SIG-M5 treated with dmso at 0.1 percent for 504 hours (cell line): ENCODE data around the gene LPIN1.
"Not testable (repeated sequence)": the region's sequence is repeated elsewhere in the genome, so short reads cannot be mapped to it uniquely, and the experiment has no call there.

Source experiments
- DNase-seq: peaks from one replicate; lab custom pipeline; 2025; ENCODE audit not compliant: unreplicated experiment; lab: John Stamatoyannopoulos, UW

The LPIN1 gene

DNA sequence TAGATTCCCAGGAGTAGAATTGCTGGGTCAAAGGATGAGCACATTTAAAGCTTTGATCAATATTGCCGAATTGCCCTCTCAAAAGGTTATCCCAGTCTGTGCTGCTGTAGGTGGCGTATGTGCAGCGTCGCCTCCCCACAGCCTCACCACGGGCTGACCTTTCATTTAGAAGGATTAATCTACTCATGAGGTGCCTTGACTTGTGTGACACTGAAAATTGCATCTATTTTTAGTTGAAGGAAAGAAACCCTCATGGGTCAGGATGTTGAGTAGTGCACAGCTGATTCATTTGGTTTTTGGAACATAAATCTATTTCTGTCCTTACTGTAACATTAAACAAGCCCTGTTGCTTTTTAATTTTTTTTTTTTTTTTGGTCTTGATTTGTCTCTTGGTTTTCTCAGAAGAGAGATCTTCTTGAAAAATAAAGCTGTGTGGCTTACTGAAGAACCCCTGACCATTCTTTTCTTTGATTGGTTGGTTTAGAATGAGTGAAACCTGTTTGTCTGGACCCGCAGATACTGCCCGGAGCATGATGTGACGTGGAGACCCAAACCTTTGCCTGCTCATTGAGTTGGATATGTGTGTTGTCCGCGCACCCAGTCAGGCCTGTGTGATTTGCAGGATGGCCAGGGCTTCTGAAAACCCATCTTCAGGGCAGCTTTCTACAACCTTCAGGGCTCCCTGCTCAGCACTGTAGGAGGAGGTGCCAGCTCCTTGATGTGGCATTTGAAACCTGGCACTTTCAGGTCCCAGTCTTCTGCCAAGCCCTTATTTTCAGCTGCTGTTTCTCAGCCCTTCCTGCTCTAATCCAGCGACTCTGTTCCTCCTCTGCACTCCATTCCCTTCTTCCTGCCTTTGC is 61.0 kb downstream of the LPIN1 start:
- no peak for DNase-seq

DNA sequence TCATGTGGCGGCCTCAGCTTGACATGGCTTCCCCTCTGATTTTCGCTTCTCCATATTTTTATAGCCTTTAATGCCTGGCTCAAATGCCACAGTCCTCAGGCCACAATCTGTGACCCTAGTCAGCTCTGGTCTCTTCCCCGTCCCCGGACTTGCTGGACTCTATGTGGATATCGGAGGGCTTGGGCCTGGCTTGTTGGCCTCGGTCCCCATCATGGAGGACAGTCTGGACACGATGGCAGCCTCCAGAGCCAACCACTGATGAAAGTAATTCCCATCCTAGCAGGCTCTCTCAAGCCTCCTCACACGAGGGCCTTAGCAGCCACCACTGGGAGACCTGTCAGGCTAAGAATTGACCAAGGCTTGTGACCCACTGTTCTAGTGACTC is 61.6 kb downstream of the LPIN1 start:
- no peak for DNase-seq

DNA sequence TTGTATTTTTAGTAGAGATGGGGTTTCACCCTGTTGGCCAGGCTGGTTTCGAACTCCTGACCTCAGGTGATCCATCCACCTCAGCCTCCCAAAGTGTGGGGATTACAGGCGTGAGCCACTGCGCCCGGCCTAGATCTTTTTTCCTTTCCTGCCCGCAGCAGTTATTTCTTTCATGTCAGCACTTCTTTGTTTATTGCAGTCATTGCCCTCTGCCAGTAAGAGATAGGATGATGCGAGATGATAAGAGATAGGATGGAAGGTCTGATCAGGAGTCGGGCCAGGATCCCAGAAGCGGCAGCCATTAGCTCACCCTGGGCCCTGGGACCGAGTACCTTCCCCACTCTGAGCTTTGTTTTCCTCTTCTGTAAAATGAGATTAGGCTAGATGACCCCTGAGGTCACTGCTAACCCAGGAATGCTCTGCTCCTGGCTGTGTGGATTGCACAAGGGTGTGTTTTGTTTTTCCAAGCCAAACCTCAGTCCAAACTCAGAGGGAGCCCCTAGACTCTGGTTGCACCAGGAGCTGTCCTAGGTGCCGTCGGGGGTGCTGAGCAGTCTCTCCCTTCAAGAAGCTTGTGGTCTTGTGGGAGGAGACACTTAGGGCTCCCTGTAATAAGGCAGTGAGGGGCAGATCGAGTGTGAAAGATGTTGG is 63.3 kb downstream of the LPIN1 start:
- no peak for DNase-seq

- no peak for DNase-seq
These were observed 64.0 kb downstream of the LPIN1 start for GRCh38 chr2:11810237-11810977.

- DNase-seq, result no peak
These were observed 64.7 kb downstream of the LPIN1 start for GRCh38 chr2:11811036-11811654.

DNA sequence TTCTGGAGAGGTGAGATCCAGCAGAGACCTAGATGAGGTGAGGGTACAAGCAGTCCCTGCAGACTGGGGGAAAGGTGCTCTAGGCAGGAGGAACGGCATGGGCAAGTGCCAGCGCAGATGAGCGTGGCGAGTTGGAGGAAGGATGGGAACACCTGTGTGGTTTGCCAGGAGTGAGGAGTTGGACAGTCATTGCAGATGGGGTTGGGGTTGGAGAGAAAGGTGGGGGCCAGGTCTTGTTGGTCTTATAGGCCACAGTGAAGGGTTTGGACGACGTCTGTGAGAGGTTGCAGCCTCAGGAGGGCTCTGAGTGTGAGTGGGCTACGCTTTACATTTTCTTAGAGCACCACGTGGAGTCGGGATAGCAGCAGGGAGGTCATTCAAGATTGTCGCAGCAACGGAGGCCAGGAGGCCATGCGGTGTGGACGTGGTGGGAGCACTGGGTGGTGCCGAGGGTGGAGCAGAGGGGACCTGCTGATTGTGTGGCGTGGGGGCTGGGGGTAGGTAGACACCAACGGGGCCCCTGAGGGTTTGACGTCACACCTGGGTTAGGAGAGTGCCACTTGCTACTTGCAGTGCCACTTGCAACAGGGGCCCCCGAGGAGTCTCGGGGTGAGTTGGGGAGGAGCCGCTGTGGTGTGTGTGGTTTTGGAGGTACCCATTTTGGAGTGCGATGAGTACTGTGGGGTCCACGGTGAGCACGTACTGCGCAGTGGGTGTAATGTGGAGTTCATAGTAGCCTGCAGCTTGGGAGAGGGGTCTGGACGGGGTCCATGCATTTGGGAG is 66.2 kb downstream of the LPIN1 start:
- no peak for DNase-seq

GRCh38 chr2:11813345-11813744 is 66.9 kb downstream of the LPIN1 start:
- DNase-seq, result not testable (repeated sequence)

DNA sequence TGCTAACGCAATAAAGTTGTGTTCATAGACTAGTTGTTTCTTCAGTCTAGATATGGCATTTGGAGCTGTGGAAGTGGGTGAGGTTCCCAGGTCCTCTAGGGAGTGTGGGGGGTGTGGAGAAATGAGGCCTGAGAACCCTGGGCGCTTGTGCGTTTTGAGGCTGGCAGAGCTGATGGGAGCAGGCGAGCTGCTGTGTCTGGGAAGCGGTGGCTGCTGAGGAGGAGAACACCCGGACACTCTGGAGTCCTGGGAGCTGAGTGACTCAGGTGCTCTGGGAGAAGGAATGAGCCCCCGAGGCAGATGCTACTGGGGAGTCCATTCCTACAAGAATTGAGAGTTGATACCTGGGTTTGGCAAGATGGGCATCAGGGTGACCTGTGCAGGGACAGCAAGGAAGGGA is 67.5 kb downstream of the LPIN1 start:
- no peak for DNase-seq

DNA sequence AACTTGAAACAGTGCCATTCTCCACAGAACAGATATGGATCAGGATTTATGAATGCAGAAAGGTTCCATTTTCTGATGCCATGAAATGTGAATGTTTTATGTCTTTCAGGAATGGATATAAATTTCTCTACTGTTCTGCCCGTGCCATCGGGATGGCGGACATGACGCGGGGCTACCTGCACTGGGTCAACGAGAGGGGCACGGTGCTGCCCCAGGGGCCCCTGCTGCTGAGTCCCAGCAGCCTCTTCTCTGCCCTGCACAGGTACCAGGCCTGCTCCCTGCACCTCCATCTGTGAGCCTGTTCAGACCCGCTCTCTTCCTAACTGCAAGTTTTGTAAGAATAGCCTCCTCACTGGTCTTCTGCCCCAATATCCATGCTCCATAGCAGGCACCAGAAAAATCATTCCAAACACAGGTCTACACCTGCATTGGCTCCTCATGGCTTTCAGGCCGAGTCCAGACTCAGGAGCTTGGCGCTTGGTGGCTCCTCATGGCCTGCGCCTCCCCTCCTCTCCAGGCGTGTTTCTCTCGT is 68.6 kb downstream of the LPIN1 start:
- DNase-seq, result no peak

GRCh38 chr2:11816935-11817334 is 70.5 kb downstream of the LPIN1 start:
- not testable (repeated sequence) for DNase-seq

- DNase-seq, result no peak
These were observed 72.8 kb downstream of the LPIN1 start for GRCh38 chr2:11819235-11819729.

DNA sequence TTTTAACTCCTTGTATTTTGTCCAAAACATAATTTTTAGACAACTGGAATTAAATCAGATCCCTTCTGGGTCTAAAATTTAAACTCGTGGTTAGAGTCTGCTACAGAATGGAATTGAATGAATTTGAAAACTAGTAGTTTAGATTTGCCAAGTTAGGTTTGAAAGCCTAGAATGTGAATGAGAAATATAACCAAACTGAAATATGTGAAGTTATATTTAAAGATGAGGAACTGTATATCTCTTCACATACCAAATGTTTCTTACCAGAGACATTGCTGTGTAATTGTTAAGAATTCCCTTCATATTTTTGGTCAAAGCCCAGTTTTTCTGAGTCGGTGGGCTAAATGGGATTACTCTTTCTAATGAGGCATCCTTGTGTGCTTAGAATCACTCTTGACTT is 74.2 kb downstream of the LPIN1 start:
- DNase-seq, result no peak

GRCh38 chr2:11821705-11822104 is 75.3 kb downstream of the LPIN1 start:
- no peak for DNase-seq

GRCh38 chr2:11822359-11822745 is 75.9 kb downstream of the LPIN1 start:
- DNase-seq, result not testable (repeated sequence)

DNA sequence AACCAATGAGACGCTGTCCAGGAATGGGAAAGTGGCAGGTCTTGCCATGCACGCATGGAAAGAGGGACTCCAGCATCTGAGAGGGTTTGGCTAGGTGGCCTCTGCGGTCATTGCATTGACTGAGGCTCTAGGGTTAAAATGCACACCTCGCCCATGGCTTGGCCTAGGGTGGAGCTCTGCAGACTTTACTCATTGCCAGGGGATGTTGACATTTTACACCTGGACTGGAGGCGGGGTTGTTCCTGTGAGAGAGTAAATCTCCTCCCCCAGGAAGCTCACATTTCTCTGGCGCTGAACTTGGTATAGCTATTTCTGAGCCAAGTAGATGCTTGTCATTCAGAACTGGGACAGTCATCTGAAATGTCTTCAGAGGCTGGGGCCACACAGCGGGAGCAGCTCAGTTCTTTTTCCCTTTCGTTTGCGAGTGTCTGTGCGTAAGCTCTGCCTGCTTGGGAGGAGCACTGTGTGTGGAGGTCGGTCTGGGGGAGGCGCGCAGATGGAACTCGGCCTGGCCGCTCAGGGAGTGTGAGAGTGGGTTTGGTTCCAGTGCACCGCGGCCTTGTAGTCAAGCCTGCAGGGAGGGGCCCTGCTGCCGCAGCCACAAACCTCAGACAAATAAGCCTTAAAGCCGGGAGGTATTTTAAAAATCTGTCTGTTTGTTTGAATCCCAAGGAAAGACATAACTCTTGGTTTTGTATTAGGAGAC is 76.5 kb downstream of the LPIN1 start:
- peak; percentile 15 for DNase-seq

DNA sequence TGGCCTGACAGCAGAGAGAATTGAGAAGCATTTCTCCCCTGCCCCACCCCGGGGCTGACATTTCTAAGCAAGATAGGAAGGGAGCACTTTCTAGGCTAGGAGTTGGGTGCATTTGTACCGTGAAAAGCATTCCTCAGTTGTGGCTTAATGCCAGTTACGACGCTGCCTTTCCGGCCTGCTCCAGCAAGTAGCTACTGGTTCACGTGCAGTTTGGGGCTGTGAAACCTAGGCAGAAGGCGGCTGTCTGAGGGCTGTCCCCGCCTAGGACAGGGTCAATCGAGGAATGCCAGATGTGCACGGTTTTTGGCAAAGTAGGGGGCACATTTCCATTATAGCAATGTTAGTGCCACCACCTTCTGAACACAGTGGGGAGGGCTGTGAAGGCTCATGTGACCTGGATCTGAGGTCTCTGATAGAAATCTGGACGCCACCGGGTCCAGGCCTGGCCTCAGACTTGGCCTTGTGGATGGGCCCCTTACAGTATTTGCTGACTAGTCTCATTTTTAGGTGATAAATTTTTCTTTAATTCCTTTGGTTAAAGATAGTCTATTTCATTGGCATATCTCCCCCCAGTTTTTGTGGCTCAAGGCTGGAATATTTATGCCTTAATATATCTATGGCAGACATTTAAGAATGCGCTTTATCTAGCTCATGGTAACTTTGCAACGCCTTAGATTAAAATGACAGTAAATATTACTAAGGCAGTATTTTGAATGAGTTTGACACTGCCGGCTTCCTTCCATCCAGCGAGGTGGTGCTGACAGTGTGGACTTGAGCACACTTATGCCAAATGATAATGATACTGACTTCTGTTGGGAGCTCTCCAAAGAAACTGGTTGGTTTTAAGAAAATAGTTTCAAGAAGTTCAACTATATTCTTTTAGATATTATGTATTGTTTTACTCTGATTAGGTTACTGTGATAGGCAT is 78.7 kb downstream of the LPIN1 start:
- no peak for DNase-seq

- DNase-seq, result no peak
These were observed 81.1 kb downstream of the LPIN1 start for GRCh38 chr2:11827547-11827946.

- DNase-seq, result no peak
These were observed 82.5 kb downstream of the LPIN1 start for GRCh38 chr2:11828933-11829323.
